SU-DHL-6 (cell line): ENCODE results near the gene PTPRN2.

Experiments used
- H2AFZ ChIP-seq: fragments of 200-600 bp; sonication (generic); 2 replicates; pipeline ENCODE4 v1.6.1; 2014; ENCODE audit warnings: low read depth, mild to moderate bottlenecking, moderate library complexity, mixed read lengths, antibody characterized with exemption, low read length; ENCODE audit not compliant: severe bottlenecking
- H3F3A ChIP-seq: fragments of 200-600 bp; shearing (Covaris generic); 2 replicates; pipeline ENCODE4 v1.6.0; 2016; ENCODE audit warnings: antibody characterized with exemption, mild to moderate bottlenecking; ENCODE audit not compliant: insufficient read depth
- H3K27ac ChIP-seq: fragments of 200-600 bp; sonication (generic); 2 replicates; pipeline ENCODE4 v1.5.1; 2016; ENCODE audit warnings: low read depth, mild to moderate bottlenecking, low read length, moderate library complexity, mixed read lengths
- H3K27me3 ChIP-seq: fragments of 200-600 bp; sonication (generic), shearing (Covaris generic); 2 replicates; pipeline ENCODE4 v1.6.0; 2014; ENCODE audit warnings: mild to moderate bottlenecking, low read length
- H3K36me3 ChIP-seq: fragments of 200-600 bp; sonication (generic); 2 replicates; pipeline ENCODE4 v1.6.1; 2014; ENCODE audit warnings: mild to moderate bottlenecking, low read length, mixed read lengths
- H3K4me2 ChIP-seq: fragments of 300-600, 200-600 bp; shearing (Covaris generic), sonication (generic); 2 replicates; pipeline ENCODE4 v1.6.0; 2014; ENCODE audit warnings: low read length, low read depth, mild to moderate bottlenecking; ENCODE audit not compliant: poor library complexity, severe bottlenecking
- H3K4me3 ChIP-seq: fragments of 200-600 bp; sonication (generic); 2 replicates; pipeline ENCODE4 v1.5.1; 2014; ENCODE audit warnings: antibody characterized with exemption, low read length, mild to moderate bottlenecking, mixed read lengths; ENCODE audit not compliant: insufficient read depth, poor library complexity, severe bottlenecking
- H3K79me2 ChIP-seq: fragments of 200-600 bp; sonication (generic); 2 replicates; pipeline ENCODE4 v1.6.1; 2014; ENCODE audit warnings: mild to moderate bottlenecking, low read length, moderate library complexity; ENCODE audit not compliant: insufficient read depth
- H3K9ac ChIP-seq: fragments of 200-600 bp; sonication (generic); 2 replicates; pipeline ENCODE4 v1.7.0; 2014; ENCODE audit warnings: mild to moderate bottlenecking, low read length
- H3K9me2 ChIP-seq: fragments of 200-600 bp; sonication (generic); replicated peaks from 2 replicates; pipeline ENCODE4 v1.6.1; 2014; ENCODE audit warnings: low read length; ENCODE audit not compliant: insufficient read depth
- H3K9me3 ChIP-seq: fragments of 200-600 bp; sonication (generic); 2 replicates; pipeline ENCODE4 v1.6.1; 2014; ENCODE audit warnings: low read length, mixed read lengths; ENCODE audit not compliant: insufficient read depth
- H4K20me1 ChIP-seq: fragments of 200-600 bp; sonication (generic); 2 replicates; pipeline ENCODE4 v1.6.1; 2014; ENCODE audit warnings: low read depth, mild to moderate bottlenecking, antibody characterized with exemption, low read length, moderate library complexity, mixed read lengths
- EZH2phosphoT487 ChIP-seq: fragments of 200-600 bp; sonication (generic), shearing (Covaris generic); conservative IDR thresholded peaks from 2 replicates; pipeline ENCODE4 v1.6.1; 2018; ENCODE audit warnings: mild to moderate bottlenecking, antibody characterized with exemption, low read length, moderate library complexity, mixed read lengths
- TF ChIP-seq, protein P1 (sequence below): fragments of 200-600 bp; sonication (generic); IDR thresholded peaks from one replicate; pipeline ENCODE4 v1.5.1; 2017; ENCODE audit warnings: antibody characterized with exemption, mild to moderate bottlenecking, low read length, moderate library complexity; ENCODE audit not compliant: insufficient read depth, poor library complexity, severe bottlenecking

The PTPRN2 gene

DNA sequence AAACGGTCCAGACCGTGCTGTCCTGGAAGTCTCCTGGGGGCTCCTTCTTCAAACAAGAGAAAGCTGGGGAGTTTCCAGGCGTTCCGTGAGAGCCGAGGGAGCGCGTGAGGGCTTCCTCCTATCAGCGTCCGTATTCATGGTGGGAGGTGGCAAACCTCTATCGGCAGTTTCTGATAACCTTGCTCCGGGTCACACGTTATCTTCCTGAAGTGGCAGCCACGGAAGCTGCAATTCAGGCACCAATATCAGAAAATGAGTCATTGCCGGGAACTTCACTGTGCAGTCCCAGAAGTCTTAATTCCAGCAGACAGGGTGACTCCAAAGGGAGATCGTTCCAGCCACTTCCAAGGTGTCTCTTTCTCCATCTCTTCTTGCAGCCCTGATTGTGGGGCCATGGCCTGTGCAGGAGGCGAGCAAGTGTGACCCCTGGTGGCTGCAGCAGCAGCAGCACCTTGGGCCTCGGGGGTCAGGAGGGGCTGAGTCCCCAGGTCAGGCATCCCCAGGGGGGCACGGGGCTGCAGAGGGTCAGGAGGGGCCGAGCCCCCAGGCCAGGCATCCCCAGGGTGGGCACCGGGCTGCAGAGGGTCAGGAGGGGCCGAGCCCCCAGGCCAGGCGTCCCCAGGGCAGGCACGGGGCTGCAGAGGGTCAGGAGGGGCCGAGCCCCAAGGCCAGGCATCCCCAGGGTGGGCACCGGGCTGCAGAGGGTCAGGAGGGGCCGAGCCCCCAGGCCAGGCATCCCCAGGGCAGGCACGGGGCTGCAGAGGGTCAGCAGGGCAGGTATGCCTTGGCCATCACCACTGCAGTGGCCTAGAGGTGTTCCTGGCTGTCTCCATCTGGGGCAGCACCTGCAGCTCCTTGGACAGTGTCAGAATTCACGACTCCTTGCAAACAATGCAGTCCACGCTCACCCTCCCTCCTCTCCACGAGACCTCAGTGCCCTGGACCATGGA lies 712.1 kb downstream of the PTPRN2 start:
- Histone ChIP-seq H3K4me2 (no peak overlapping the region), H3K27ac (no peak overlapping the region), H3K9me3 (no peaks in the 10 kb centered on the region), H3K9me2 (no peaks in the 10 kb centered on the region), H3K79me2 (no peaks in the 10 kb centered on the region), H3F3A (no peaks in the 10 kb centered on the region), H2AFZ (no peak overlapping the region), H4K20me1 (no peaks in the 10 kb centered on the region), H3K27me3 (no peaks in the 10 kb centered on the region), H3K4me3 (no peak overlapping the region), H3K9ac (no peak overlapping the region), H3K36me3 (no peaks in the 10 kb centered on the region)
- TF ChIP-seq, protein P1, sequence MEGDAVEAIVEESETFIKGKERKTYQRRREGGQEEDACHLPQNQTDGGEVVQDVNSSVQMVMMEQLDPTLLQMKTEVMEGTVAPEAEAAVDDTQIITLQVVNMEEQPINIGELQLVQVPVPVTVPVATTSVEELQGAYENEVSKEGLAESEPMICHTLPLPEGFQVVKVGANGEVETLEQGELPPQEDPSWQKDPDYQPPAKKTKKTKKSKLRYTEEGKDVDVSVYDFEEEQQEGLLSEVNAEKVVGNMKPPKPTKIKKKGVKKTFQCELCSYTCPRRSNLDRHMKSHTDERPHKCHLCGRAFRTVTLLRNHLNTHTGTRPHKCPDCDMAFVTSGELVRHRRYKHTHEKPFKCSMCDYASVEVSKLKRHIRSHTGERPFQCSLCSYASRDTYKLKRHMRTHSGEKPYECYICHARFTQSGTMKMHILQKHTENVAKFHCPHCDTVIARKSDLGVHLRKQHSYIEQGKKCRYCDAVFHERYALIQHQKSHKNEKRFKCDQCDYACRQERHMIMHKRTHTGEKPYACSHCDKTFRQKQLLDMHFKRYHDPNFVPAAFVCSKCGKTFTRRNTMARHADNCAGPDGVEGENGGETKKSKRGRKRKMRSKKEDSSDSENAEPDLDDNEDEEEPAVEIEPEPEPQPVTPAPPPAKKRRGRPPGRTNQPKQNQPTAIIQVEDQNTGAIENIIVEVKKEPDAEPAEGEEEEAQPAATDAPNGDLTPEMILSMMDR: peak; percentile 57
- TF ChIP-seq EZH2phosphoT487: no peak

DNA sequence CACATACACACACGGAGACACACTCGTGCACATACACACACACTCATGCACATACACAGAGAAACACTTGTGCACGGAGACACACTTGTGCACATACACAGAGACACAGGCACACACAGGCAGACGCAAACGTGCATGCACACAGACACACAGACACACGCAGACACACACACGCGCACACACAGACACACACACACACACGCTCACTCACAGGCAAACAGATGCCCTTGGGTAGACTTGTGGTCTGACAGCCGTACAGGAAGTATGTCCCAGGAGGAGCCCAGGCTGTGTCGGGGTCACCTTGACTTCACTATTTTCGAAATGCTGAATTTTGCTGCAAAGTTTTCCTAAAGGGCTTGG lies 712.8 kb downstream of the PTPRN2 start:
- Histone ChIP-seq H2AFZ (no peak overlapping the region), H3K4me2 (no peak overlapping the region), H3K4me3 (no peak overlapping the region), H3F3A (no peaks in the 10 kb centered on the region), H3K9ac (no peak overlapping the region), H3K9me3 (no peaks in the 10 kb centered on the region), H3K36me3 (no peaks in the 10 kb centered on the region), H4K20me1 (no peaks in the 10 kb centered on the region), H3K27me3 (no peaks in the 10 kb centered on the region), H3K79me2 (no peaks in the 10 kb centered on the region), H3K9me2 (no peaks in the 10 kb centered on the region), H3K27ac (no peak overlapping the region)
- TF ChIP-seq, protein P1: no peak
- no peak for TF ChIP-seq EZH2phosphoT487

DNA sequence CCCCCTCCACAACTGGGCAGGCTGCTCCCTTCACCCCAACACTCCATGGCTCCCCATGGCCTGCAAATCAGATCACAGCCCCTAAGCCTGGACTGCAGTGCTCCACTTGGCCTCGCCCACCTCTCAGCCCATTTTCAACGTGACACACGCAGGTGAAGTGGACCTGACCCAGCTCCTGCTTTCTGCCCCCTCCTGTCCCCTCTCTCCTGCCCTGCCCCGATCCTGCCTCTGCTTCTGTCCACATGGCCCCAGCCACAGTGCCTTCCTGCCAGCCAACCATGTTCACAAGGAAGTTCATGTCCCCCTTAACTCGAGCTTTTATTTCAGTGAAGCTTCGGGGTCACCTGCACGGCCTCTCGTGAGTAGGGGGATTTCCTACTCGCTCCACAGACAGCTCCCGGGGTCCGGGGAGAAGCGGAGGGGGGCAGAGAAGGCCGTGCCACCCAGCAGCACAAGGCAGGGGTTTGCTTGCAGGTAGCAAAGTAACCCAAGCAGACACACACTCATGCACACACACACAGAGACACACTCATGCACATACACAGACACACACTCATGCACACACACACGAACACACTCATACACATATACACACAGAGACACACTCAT lies 713.3 kb downstream of the PTPRN2 start:
- Histone ChIP-seq H4K20me1 (no peaks in the 10 kb centered on the region), H3F3A (no peaks in the 10 kb centered on the region), H3K9ac (no peak overlapping the region), H3K36me3 (no peaks in the 10 kb centered on the region), H3K27ac (no peak overlapping the region), H3K79me2 (no peaks in the 10 kb centered on the region), H3K27me3 (no peaks in the 10 kb centered on the region), H3K4me2 (no peak overlapping the region), H3K4me3 (no peak overlapping the region), H3K9me3 (no peaks in the 10 kb centered on the region), H2AFZ (no peak overlapping the region), H3K9me2 (no peaks in the 10 kb centered on the region)
- TF ChIP-seq, protein P1: no peak
- no peak for TF ChIP-seq EZH2phosphoT487
